ENCODE data around the gene LHX6. TPM values are rescaled to one million over a fixed set of nuclear protein-coding genes. Genes with fewer than 3 reads are reported as not detected.
A peak's percentile ranks its signal among the peaks of the same experiment; 100 is the strongest.

Gene LHX6
- total and polyA plus RNA-seq, 2 of the 13 experiments (the other 11 are each of a cell fraction or from before 2014, with no cell fraction given): 1.1 to 1.3 TPM

GRCh38 chr9:122264360-122265148, 35.8 kb upstream of the LHX6 start, which contains the start of the genes MRRF and RBM18 (continued):
- 0 out of 2 replicates have a peak, but pooled peaks have one; percentile 38 for TF ChIP-seq RFX3 (CRISPR knock-in tag; IDR thresholded peaks at IDR 0.05)
- peak; percentile 58 for TF ChIP-seq SP5 (CRISPR knock-in tag; IDR thresholded peaks at IDR 0.05; ENCODE audit: borderline replicate concordance, low read depth)
- peak; percentile 77; the same call in 1 of the 2 replicates for TF ChIP-seq ZBTB20 (CRISPR knock-in tag; IDR thresholded peaks at IDR 0.05; ENCODE audit: borderline replicate concordance, low read depth)
- no peak for TF ChIP-seq KAT2B (IDR thresholded peaks at IDR 0.05; ENCODE audit: borderline replicate concordance, low read depth, low read length)
- TF ChIP-seq FLYWCH1 (CRISPR knock-in tag; IDR thresholded peaks at IDR 0.05): no peak
- peak; percentile 92 for TF ChIP-seq TBX2 (CRISPR knock-in tag; IDR thresholded peaks at IDR 0.05; ENCODE audit: borderline replicate concordance)
- TF ChIP-seq PRDM4 (CRISPR knock-in tag; IDR thresholded peaks at IDR 0.05; ENCODE audit: borderline replicate concordance): no peak
- TF ChIP-seq FOXK2 (IDR thresholded peaks at IDR 0.05): no peak
- TF ChIP-seq ZNF724P (CRISPR knock-in tag; IDR thresholded peaks at IDR 0.05; ENCODE audit: borderline replicate concordance): peak; percentile 95; the same call in 1 of the 2 replicates
- peak; percentile 100 for TF ChIP-seq CREB1 (IDR thresholded peaks at IDR 0.05)
- TF ChIP-seq CREB1 (CRISPR knock-in tag; IDR thresholded peaks at IDR 0.05): peak; percentile 98
- no peak for TF ChIP-seq ZNF597 (CRISPR knock-in tag; IDR thresholded peaks at IDR 0.05)
- peak; percentile 90 for TF ChIP-seq ZBTB7A (CRISPR knock-in tag; IDR thresholded peaks at IDR 0.05)
- peak; percentile 93 for TF ChIP-seq CBX1 (IDR thresholded peaks at IDR 0.05; ENCODE audit: low read depth)
- no peak; the same call in 1 of the 2 replicates for TF ChIP-seq ZSCAN5A (CRISPR knock-in tag; IDR thresholded peaks at IDR 0.05; ENCODE audit: borderline replicate concordance)
- peak; percentile 99 for TF ChIP-seq BCL3 (CRISPR knock-in tag; IDR thresholded peaks at IDR 0.05)
- peak; percentile 94; the same call in 1 of the 2 replicates for TF ChIP-seq TIGD3 (CRISPR knock-in tag; IDR thresholded peaks at IDR 0.05; ENCODE audit: borderline replicate concordance)
- peak; percentile 84 for TF ChIP-seq ZNF749 (CRISPR knock-in tag; IDR thresholded peaks at IDR 0.05; ENCODE audit: borderline replicate concordance)
- peak; percentile 37; the same call in 1 of the 2 replicates for TF ChIP-seq KAT7 (CRISPR knock-in tag; IDR thresholded peaks at IDR 0.05; ENCODE audit: borderline replicate concordance)
- peak; percentile 94; the same call in 1 of the 2 replicates for TF ChIP-seq SMYD3 (CRISPR knock-in tag; IDR thresholded peaks at IDR 0.05)
- peak; percentile 98; the same call in 1 of the 2 replicates for TF ChIP-seq LBX2 (CRISPR knock-in tag; IDR thresholded peaks at IDR 0.05; ENCODE audit: borderline replicate concordance)

Data from HepG2 (cell line).